ENCODE results near the gene PTHLH. TPM values are rescaled to one million over a fixed set of nuclear protein-coding genes. Genes with fewer than 3 reads are reported as not detected.

Gene PTHLH
- total RNA-seq, 1 experiment from 2014 or later: 2.2 TPM

GRCh38 chr12:27975222-27976136, 2.9 kb upstream of the PTHLH start:
- ATAC-seq (peak; percentile 60), DNase-seq (ENCODE audit: low read depth, low spot score) (no peak)
- BruUV-seq (replicated peaks): no TSS peak
- TF ChIP-seq CTCF (IDR thresholded peaks at IDR 0.05): no peak
- TF ChIP-seq REST (IDR thresholded peaks at IDR 0.05; ENCODE audit: insufficient read depth in 1 of 2, low read depth in 2 of 2, low read length in 1 of 2): peak; percentile 92 to 96
- TF ChIP-seq POLR2AphosphoS5 (IDR thresholded peaks at IDR 0.05; ENCODE audit: low read depth, low read length): no peak
- TF ChIP-seq SIN3A (IDR thresholded peaks at IDR 0.05; ENCODE audit: borderline replicate concordance, insufficient read depth, low read depth, low read length): no peak
- CTCF ChIA-PET: interaction anchor here (0.6 to 0.7 kb wide), 2 partner anchors 154 to 898 kb away, joined by 3 to 4 read pairs; no protein-coding TSS in a partner anchor
- in situ Hi-C loops (cut with HindIII; ENCODE audit: low pct_unique_long_range_greater_than_20kb, low sequenced_read_pairs): no loop called here
- intact Hi-C loops (cut with micrococcal nuclease; ENCODE audit: unreplicated experiment): no loop called here
- no peak overlapping the region for H3K27ac ChIP-seq (ENCODE audit: low read length)
- H3K36me3 ChIP-seq (ENCODE audit: control insufficient read depth, insufficient read depth, low read length): peaks cover 2% of the 10 kb centered on the region; the same call in 1 of the 2 replicates
- H3K27me3 ChIP-seq (ENCODE audit: control insufficient read depth, insufficient read depth, low read length): peaks cover 32% of the 10 kb centered on the region
- H3K4me1 ChIP-seq (ENCODE audit: control insufficient read depth, insufficient read depth, low read length): peaks cover 19% of the 10 kb centered on the region
- H3K4me3 ChIP-seq (ENCODE audit: low read depth in 2 of 2, low read length in 2 of 2): peak overlapping the region; percentile 39 to 54
- H3K9me3 ChIP-seq (ENCODE audit: control insufficient read depth, insufficient read depth, low read depth, low read length): no peaks in the 10 kb centered on the region
- POLR2A ChIA-PET: interaction anchor here (0.6 kb wide), 1 partner anchor 327 kb away, joined by 4 read pairs; no protein-coding TSS in a partner anchor

- in situ Hi-C loops (cut with HindIII; ENCODE audit: low pct_unique_long_range_greater_than_20kb, low sequenced_read_pairs) (no loop called here), intact Hi-C loops (cut with micrococcal nuclease; ENCODE audit: unreplicated experiment) (no loop called here)
- DNase-seq (ENCODE audit: low read depth, low spot score): no peak
- Histone ChIP-seq H3K4me3 (ENCODE audit: low read depth in 2 of 2, low read length in 2 of 2) (peak overlapping the region; percentile 39 to 54), H3K27ac (ENCODE audit: low read length) (no peak overlapping the region), H3K4me1 (ENCODE audit: control insufficient read depth, insufficient read depth, low read length) (peaks cover 19% of the 10 kb centered on the region), H3K27me3 (ENCODE audit: control insufficient read depth, insufficient read depth, low read length) (peaks cover 32% of the 10 kb centered on the region), H3K9me3 (ENCODE audit: control insufficient read depth, insufficient read depth, low read depth, low read length) (no peaks in the 10 kb centered on the region), H3K36me3 (ENCODE audit: control insufficient read depth, insufficient read depth, low read length) (peaks cover 2% of the 10 kb centered on the region; the same call in 1 of the 2 replicates)
- peak; percentile 16; the same call in 1 of the 2 replicates for ATAC-seq
- CTCF ChIA-PET: interaction anchor here (0.6 to 0.7 kb wide), 2 partner anchors 153 to 898 kb away, joined by 3 to 4 read pairs; no protein-coding TSS in a partner anchor
- no TSS peak for BruUV-seq (replicated peaks)
- POLR2A ChIA-PET: interaction anchor here (0.6 kb wide), 1 partner anchor 327 kb away, joined by 4 read pairs; no protein-coding TSS in a partner anchor
- TF ChIP-seq SIN3A (IDR thresholded peaks at IDR 0.05; ENCODE audit: borderline replicate concordance, insufficient read depth, low read depth, low read length) (no peak), POLR2AphosphoS5 (IDR thresholded peaks at IDR 0.05; ENCODE audit: low read depth, low read length) (no peak), REST (IDR thresholded peaks at IDR 0.05; ENCODE audit: insufficient read depth in 1 of 2, low read depth in 2 of 2, low read length in 1 of 2) (no peak), CTCF (IDR thresholded peaks at IDR 0.05) (no peak)
These were observed 2.2 kb upstream of the PTHLH start for GRCh38 chr12:27974735-27975221.

All from Panc1 (cell line).